Testis (tissue), 3 donors: Measurements from ENCODE around the gene FRMD6. TPM values are rescaled to one million over a fixed set of nuclear protein-coding genes. Genes with fewer than 3 reads are reported as not detected.

ENCODE experiments used
- DNase-seq: peaks from one replicate; pipeline ENCODE4 v3.0.0-alpha.2; 2019
- H3K27ac ChIP-seq, 2 donors: fragments of 200-600 bp; sonication (generic); one replicate each; pipeline ENCODE4 v1.5.1; 2019
- H3K27me3 ChIP-seq: fragments of 200-600 bp; sonication (generic); one replicate; pipeline ENCODE4 v1.5.1; 2019
- H3K36me3 ChIP-seq: fragments of 200-600 bp; sonication (generic); one replicate; pipeline ENCODE4 v1.5.1; 2017; ENCODE audit warnings: low read depth; ENCODE audit errors: missing control alignments
- H3K4me1 ChIP-seq: fragments of 200-600 bp; sonication (generic); one replicate; pipeline ENCODE4 v1.5.1; 2019
- H3K4me3 ChIP-seq, 2 donors: fragments of 200-600 bp; sonication (generic); one replicate each; pipeline ENCODE4 v1.5.1; 2017 to 2019
- H3K9me3 ChIP-seq: fragments of 200-600 bp; sonication (generic); one replicate; pipeline ENCODE4 v1.5.1; 2017
- CTCF ChIP-seq, 3 experiments: fragments of 450-650 bp in 2 of 3; fragments of 200-600 bp in 1 of 3; sonication (generic) in 1 of 3; IDR thresholded peaks; one replicate each; pipeline ENCODE4 v1.5.1; 2016 to 2019; ENCODE audit warnings: antibody characterized with exemption in 3 of 3, mild to moderate bottlenecking in 2 of 3, moderate library complexity in 1 of 3
- POLR2A ChIP-seq: fragments of 450-650 bp; IDR thresholded peaks from one replicate; pipeline ENCODE4 v1.6.1; 2017; ENCODE audit warnings: antibody characterized with exemption, mild to moderate bottlenecking, moderate library complexity
- WGBS, 2 donors: methylation state at CpG; one replicate each; pipeline ENCODE4 v1.1.5; 2018; 5-methylcytosine and 5-hydroxymethylcytosine counted together
- intact Hi-C: fragments of 100-400 bp; cut with DNase I; formaldehyde crosslinking; loops from one replicate; pipeline ENCODE4 v1.15.1; 2023; ENCODE audit warnings: low total_unique reads
- polyA plus RNA-seq: library from polyadenylated mRNA; stranded (reverse); fragments of 350-450 nt; fragmentation: Illumina TruSeq; extraction: RNeasy Lipid Tissue Mini Kit (QIAGEN cat#74804); gene quantifications from one replicate; pipeline ENCODE4 v1.2.3, GENCODE V29; 2014; ENCODE audit warnings: low read depth, low replicate concordance; ENCODE audit not compliant: insufficient read depth
- total RNA-seq, 2 donors: library from RNA; depleted of rRNA; stranded (reverse); fragments of >200 nt; gene quantifications; one replicate each; pipeline ENCODE4 v1.2.3, GENCODE V29; 2016

Gene FRMD6
- total and polyA plus RNA-seq, 3 donors from 2014 or later = 59.2 to 71.3 (median 67.0) TPM

GRCh38 chr14:51716610-51717009 lies 64.9 kb downstream of the FRMD6 start:
- H3K27me3 ChIP-seq = no peaks in the 10 kb centered on the region
- no peaks in the 10 kb centered on the region for H3K9me3 ChIP-seq
- 71 to 72% methylated on average over 6 of the region's 6 CpGs for WGBS, 2 donors
- H3K4me3 ChIP-seq = no peak overlapping the region
- H3K4me1 ChIP-seq = no peaks in the 10 kb centered on the region
- H3K36me3 ChIP-seq = no peaks in the 10 kb centered on the region
- DNase-seq = no peak
- TF ChIP-seq CTCF (IDR thresholded peaks at IDR 0.05) = no peak
- TF ChIP-seq POLR2A = no peak
- H3K27ac ChIP-seq = no peak overlapping the region
- intact Hi-C loops = no loop called here

- H3K27ac ChIP-seq = no peak overlapping the region
- no peak for DNase-seq
- no peaks in the 10 kb centered on the region for H3K36me3 ChIP-seq
- H3K27me3 ChIP-seq = no peaks in the 10 kb centered on the region
- no peaks in the 10 kb centered on the region for H3K9me3 ChIP-seq
- H3K4me1 ChIP-seq = no peaks in the 10 kb centered on the region
- no peak for TF ChIP-seq CTCF (IDR thresholded peaks at IDR 0.05)
- TF ChIP-seq POLR2A = no peak
- intact Hi-C loops = no loop called here
- H3K4me3 ChIP-seq = no peak overlapping the region
- 91% methylated on average over 3 of the region's 3 CpGs for WGBS, 2 donors
These were observed 66.1 kb downstream of the FRMD6 start for GRCh38 chr14:51717766-51718165.

GRCh38 chr14:51719955-51720354 lies 68.2 kb downstream of the FRMD6 start:
- H3K4me3 ChIP-seq = no peak overlapping the region
- no peaks in the 10 kb centered on the region for H3K36me3 ChIP-seq
- TF ChIP-seq POLR2A = no peak
- TF ChIP-seq CTCF (IDR thresholded peaks at IDR 0.05) = no peak
- DNase-seq = no peak
- H3K4me1 ChIP-seq = no peaks in the 10 kb centered on the region
- WGBS, 2 donors = 94 to 97% methylated on average over 13 to 17 of the region's 17 CpGs
- no peaks in the 10 kb centered on the region for H3K9me3 ChIP-seq
- no peaks in the 10 kb centered on the region for H3K27me3 ChIP-seq
- no peak overlapping the region for H3K27ac ChIP-seq
- intact Hi-C loops = no loop called here

GRCh38 chr14:51723990-51724389 lies 72.3 kb downstream of the FRMD6 start:
- H3K27me3 ChIP-seq = no peaks in the 10 kb centered on the region
- H3K9me3 ChIP-seq = no peaks in the 10 kb centered on the region
- no peak overlapping the region for H3K27ac ChIP-seq
- DNase-seq = no peak
- no peak overlapping the region for H3K4me3 ChIP-seq
- H3K36me3 ChIP-seq = no peaks in the 10 kb centered on the region
- TF ChIP-seq POLR2A = no peak
- no peak for TF ChIP-seq CTCF (IDR thresholded peaks at IDR 0.05)
- no peaks in the 10 kb centered on the region for H3K4me1 ChIP-seq
- intact Hi-C loops = no loop called here
- WGBS, 2 donors = 91 to 98% methylated on average over 3 of the region's 3 CpGs

GRCh38 chr14:51724650-51725049 lies 72.9 kb downstream of the FRMD6 start:
- no peak overlapping the region for H3K27ac ChIP-seq
- H3K27me3 ChIP-seq = no peaks in the 10 kb centered on the region
- no peaks in the 10 kb centered on the region for H3K9me3 ChIP-seq
- WGBS, 2 donors = 87 to 95% methylated on average over 3 of the region's 3 CpGs
- no peaks in the 10 kb centered on the region for H3K36me3 ChIP-seq
- TF ChIP-seq CTCF (IDR thresholded peaks at IDR 0.05) (no peak), POLR2A (no peak)
- no peak for DNase-seq
- intact Hi-C loops = no loop called here
- H3K4me3 ChIP-seq = no peak overlapping the region
- no peaks in the 10 kb centered on the region for H3K4me1 ChIP-seq
